Measurements from ENCODE around the gene HIVEP3. TPM values are rescaled to one million over a fixed set of nuclear protein-coding genes. Genes with fewer than 3 reads are reported as not detected.

The HIVEP3 gene
- total RNA-seq, 2 donors from 2014 or later, result 3.4 to 4.0 TPM

- ATAC-seq (no peak), DNase-seq (no peak)
- TF ChIP-seq POLR2A (IDR thresholded peaks at IDR 0.05), result no peak
- no peak for TF ChIP-seq CTCF (IDR thresholded peaks at IDR 0.05)
- Histone ChIP-seq H3K4me1 (peaks cover 2% of the 10 kb centered on the region), H3K4me3 (no peak overlapping the region), H3K27ac (no peak overlapping the region), H3K9me3 (no peaks in the 10 kb centered on the region), H3K27me3 (no peaks in the 10 kb centered on the region), H3K36me3 (replicated peaks in 1 of 2; ENCODE audit: insufficient read depth in 1 of 2, low read depth in 2 of 2) (no peaks in the 10 kb centered on the region)
- WGBS, 2 donors, result 77 to 84% methylated on average over 6 of the region's 6 CpGs
- intact Hi-C loops (cut with DNase I), result no loop called here
Observed at GRCh38 chr1:41631971-41632370, 286.8 kb downstream of the HIVEP3 start.

- H3K4me3 ChIP-seq, result no peak overlapping the region
- H3K36me3 ChIP-seq (replicated peaks in 1 of 2; ENCODE audit: insufficient read depth in 1 of 2, low read depth in 2 of 2), result no peaks in the 10 kb centered on the region
- no peak for DNase-seq
- no peaks in the 10 kb centered on the region for H3K27me3 ChIP-seq
- H3K9me3 ChIP-seq, result no peaks in the 10 kb centered on the region
- no peak for ATAC-seq
- intact Hi-C loops (cut with DNase I), result no loop called here
- H3K27ac ChIP-seq, result no peak overlapping the region
- no peak for TF ChIP-seq POLR2A (IDR thresholded peaks at IDR 0.05)
- no peak for TF ChIP-seq CTCF (IDR thresholded peaks at IDR 0.05)
- peaks cover 10% of the 10 kb centered on the region for H3K4me1 ChIP-seq
- 87 to 89% methylated on average over 9 of the region's 9 CpGs for WGBS, 2 donors
Observed at GRCh38 chr1:41631154-41631553, 287.6 kb downstream of the HIVEP3 start.

GRCh38 chr1:41629571-41629970 lies 289.2 kb downstream of the HIVEP3 start:
- no peak overlapping the region for H3K4me3 ChIP-seq
- intact Hi-C loops (cut with DNase I), result no loop called here
- DNase-seq (no peak), ATAC-seq (no peak)
- no peaks in the 10 kb centered on the region for H3K36me3 ChIP-seq (replicated peaks in 1 of 2; ENCODE audit: insufficient read depth in 1 of 2, low read depth in 2 of 2)
- peaks cover 10% of the 10 kb centered on the region for H3K4me1 ChIP-seq
- 92 to 94% methylated on average over 9 of the region's 9 CpGs for WGBS, 2 donors
- H3K27me3 ChIP-seq, result no peaks in the 10 kb centered on the region
- H3K9me3 ChIP-seq, result no peaks in the 10 kb centered on the region
- H3K27ac ChIP-seq, result no peak overlapping the region
- TF ChIP-seq CTCF (IDR thresholded peaks at IDR 0.05) (no peak), POLR2A (IDR thresholded peaks at IDR 0.05) (no peak)

GRCh38 chr1:41629141-41629540 lies 289.6 kb downstream of the HIVEP3 start:
- DNase-seq (no peak), ATAC-seq (no peak)
- Histone ChIP-seq H3K4me1 (peaks cover 10% of the 10 kb centered on the region), H3K36me3 (replicated peaks in 1 of 2; ENCODE audit: insufficient read depth in 1 of 2, low read depth in 2 of 2) (no peaks in the 10 kb centered on the region), H3K27ac (no peak overlapping the region), H3K27me3 (no peaks in the 10 kb centered on the region), H3K4me3 (no peak overlapping the region), H3K9me3 (no peaks in the 10 kb centered on the region)
- TF ChIP-seq CTCF (IDR thresholded peaks at IDR 0.05), result no peak
- TF ChIP-seq POLR2A (IDR thresholded peaks at IDR 0.05), result no peak
- WGBS, 2 donors, result 94 to 96% methylated on average over 3 of the region's 3 CpGs
- intact Hi-C loops (cut with DNase I), result no loop called here

- intact Hi-C loops (cut with DNase I), result no loop called here
- DNase-seq (no peak), ATAC-seq (no peak)
- Histone ChIP-seq H3K27me3 (no peaks in the 10 kb centered on the region), H3K27ac (no peak overlapping the region), H3K36me3 (replicated peaks in 1 of 2; ENCODE audit: insufficient read depth in 1 of 2, low read depth in 2 of 2) (no peaks in the 10 kb centered on the region), H3K4me1 (peaks cover 17% of the 10 kb centered on the region), H3K4me3 (no peak overlapping the region), H3K9me3 (no peaks in the 10 kb centered on the region)
- TF ChIP-seq POLR2A (IDR thresholded peaks at IDR 0.05) (no peak), CTCF (IDR thresholded peaks at IDR 0.05) (no peak)
- WGBS, 2 donors, result 59 to 96% methylated on average over 2 to 5 of the region's 5 CpGs
Observed at GRCh38 chr1:41627491-41628280, 291.0 kb downstream of the HIVEP3 start.

All from body of pancreas (tissue), 4 donors.